ENCODE results near the gene OR4C45. TPM values are rescaled to one million over a fixed set of nuclear protein-coding genes. Genes with fewer than 3 reads are reported as not detected.

Gene OR4C45
- total RNA-seq, 1 donor from 2014 or later = not detected

Other genes with a start within 250 kb of the OR4C45 start
- not detected for gene OR4C13, start 80.5 kb upstream of the OR4C45 start, total RNA-seq
- gene OR4C12, start 50.3 kb upstream of the OR4C45 start, total RNA-seq = not detected